Colonic mucosa (tissue), 4 donors: ENCODE measurements around the gene ADK. TPM values are rescaled to one million over a fixed set of nuclear protein-coding genes. Genes with fewer than 3 reads are reported as not detected.

ENCODE experiments used
- DNase-seq: peaks from one replicate; pipeline ENCODE4 v3.0.0-alpha.2; 2020
- H3K27ac ChIP-seq: fragments of 200-600 bp; one replicate; pipeline ENCODE4 v1.8.0; 2021
- H3K27me3 ChIP-seq: fragments of 200-600 bp; one replicate; pipeline ENCODE4 v1.8.0; 2021
- H3K36me3 ChIP-seq: fragments of 200-600 bp; one replicate; pipeline ENCODE4 v1.8.0; 2021
- H3K4me1 ChIP-seq: fragments of 200-600 bp; one replicate; pipeline ENCODE4 v1.8.0; 2021; ENCODE audit warnings: mild to moderate bottlenecking
- H3K4me3 ChIP-seq: fragments of 200-600 bp; one replicate; pipeline ENCODE4 v1.8.0; 2021
- H3K9ac ChIP-seq, 2 donors: one replicate each; pipeline ENCODE4 v1.7.0; 2013; ENCODE audit warnings: control low read depth in 2 of 2, low read depth in 2 of 2, low read length in 2 of 2
- H3K9me3 ChIP-seq: fragments of 200-600 bp; one replicate; pipeline ENCODE4 v1.8.0; 2021
- CTCF ChIP-seq: fragments of 200-600 bp; IDR thresholded peaks from one replicate; pipeline ENCODE4 v1.8.0; 2022; ENCODE audit warnings: antibody characterized with exemption, mild to moderate bottlenecking
- intact Hi-C: fragments of 100-400 bp; cut with DNase I; formaldehyde crosslinking; loops from one replicate; pipeline ENCODE4 v1.14.1; 2022
- total RNA-seq, 2 donors: library from RNA; stranded (reverse); fragmentation: NEBNext Ultra II Directional in 1 of 2; extraction: Animal tissue kit (Norgen Biotek cat#: 25700) in 1 of 2; gene quantifications; one replicate each; pipeline ENCODE4 v1.2.1, GENCODE V29; 2021
- donor health status: healthy.
- donor health status: DM: no; HTN: no; CAD: no.
- donor health status: DM: no; HTN: no; CAD: no.

Gene ADK
- total RNA-seq, 2 donors from 2014 or later: 20.2 to 27.6 TPM

GRCh38 chr10:74736029-74736428 is 585.0 kb downstream of the ADK start:
- no peak for TF ChIP-seq CTCF
- H3K27ac ChIP-seq: no peak overlapping the region
- DNase-seq: no peak
- no peaks in the 10 kb centered on the region for H3K27me3 ChIP-seq
- no peaks in the 10 kb centered on the region for H3K9me3 ChIP-seq
- H3K9ac ChIP-seq: no peak overlapping the region
- intact Hi-C loops: no loop called here
- H3K36me3 ChIP-seq: no peaks in the 10 kb centered on the region
- H3K4me3 ChIP-seq: no peak overlapping the region
- no peaks in the 10 kb centered on the region for H3K4me1 ChIP-seq

GRCh38 chr10:74738052-74738451 is 587.0 kb downstream of the ADK start:
- DNase-seq: no peak
- Histone ChIP-seq H3K9me3 (no peaks in the 10 kb centered on the region), H3K9ac (no peak overlapping the region), H3K4me1 (no peaks in the 10 kb centered on the region), H3K36me3 (no peaks in the 10 kb centered on the region), H3K4me3 (no peak overlapping the region), H3K27ac (no peak overlapping the region), H3K27me3 (no peaks in the 10 kb centered on the region)
- no peak for TF ChIP-seq CTCF
- intact Hi-C loops: no loop called here

DNA sequence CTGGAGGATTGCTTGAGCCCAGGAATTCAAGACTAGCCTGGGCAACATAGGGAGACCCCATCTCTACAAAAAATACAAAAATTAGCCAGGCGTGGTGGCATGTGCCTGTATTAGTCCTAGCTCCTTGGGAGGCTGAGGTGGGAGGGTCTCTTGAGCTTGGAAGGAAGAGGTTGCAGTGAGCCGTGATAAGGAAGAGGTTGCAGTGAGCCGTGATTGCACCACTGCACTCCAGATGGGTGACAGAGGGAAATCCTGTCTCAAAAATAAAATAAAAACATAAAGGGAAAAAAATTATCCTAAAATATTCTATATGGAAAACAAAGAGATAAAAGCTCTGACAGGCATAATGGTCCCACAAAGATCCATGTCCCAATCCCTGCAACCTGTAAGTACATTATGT is 587.5 kb downstream of the ADK start:
- no peak for TF ChIP-seq CTCF
- Histone ChIP-seq H3K9ac (no peak overlapping the region), H3K4me1 (no peaks in the 10 kb centered on the region), H3K36me3 (no peaks in the 10 kb centered on the region), H3K27ac (no peak overlapping the region), H3K27me3 (no peaks in the 10 kb centered on the region), H3K9me3 (no peaks in the 10 kb centered on the region), H3K4me3 (no peak overlapping the region)
- DNase-seq: no peak
- intact Hi-C loops: no loop called here

GRCh38 chr10:74738985-74739567 is 588.1 kb downstream of the ADK start:
- intact Hi-C loops: no loop called here
- no peaks in the 10 kb centered on the region for H3K27me3 ChIP-seq
- H3K4me1 ChIP-seq: no peaks in the 10 kb centered on the region
- H3K27ac ChIP-seq: no peak overlapping the region
- no peaks in the 10 kb centered on the region for H3K36me3 ChIP-seq
- no peaks in the 10 kb centered on the region for H3K9me3 ChIP-seq
- H3K4me3 ChIP-seq: no peak overlapping the region
- peak; percentile 22 for DNase-seq
- no peak overlapping the region for H3K9ac ChIP-seq
- TF ChIP-seq CTCF: no peak

DNA sequence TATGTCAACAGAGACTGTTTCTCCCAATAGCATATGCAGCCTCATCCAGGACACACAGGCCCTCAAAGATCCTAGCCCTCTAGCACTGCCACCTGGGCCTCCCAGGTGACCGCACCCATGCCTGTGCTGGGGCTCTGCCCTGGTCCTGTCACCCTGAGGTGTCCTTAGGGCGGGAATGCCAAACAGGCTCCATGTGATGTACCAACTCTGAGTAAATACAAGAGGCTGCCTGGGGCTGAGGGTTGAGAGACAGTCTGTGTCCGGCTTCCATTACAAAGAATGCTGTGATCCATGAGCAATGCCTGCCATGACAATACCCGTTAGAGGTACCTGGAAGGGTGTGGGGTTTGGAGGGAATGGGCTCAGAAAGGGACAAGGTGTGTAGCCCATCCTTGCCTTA is 592.4 kb downstream of the ADK start:
- no peak overlapping the region for H3K4me3 ChIP-seq
- H3K36me3 ChIP-seq: no peaks in the 10 kb centered on the region
- no peak overlapping the region for H3K27ac ChIP-seq
- no peak overlapping the region for H3K9ac ChIP-seq
- no peak for DNase-seq
- intact Hi-C loops: no loop called here
- no peak for TF ChIP-seq CTCF
- no peaks in the 10 kb centered on the region for H3K27me3 ChIP-seq
- no peaks in the 10 kb centered on the region for H3K4me1 ChIP-seq
- no peaks in the 10 kb centered on the region for H3K9me3 ChIP-seq
